KMS-11 (cell line): ENCODE measurements around the gene DPYSL3.

Experiments used
- H2AFZ ChIP-seq: fragments of 200-600 bp; sonication (generic); 2 replicates; pipeline ENCODE4 v1.6.1; 2016; ENCODE audit warnings: antibody characterized with exemption, mixed run types, low read depth
- H3K27ac ChIP-seq: fragments of 200-600 bp; sonication (generic); 2 replicates; pipeline ENCODE4 v1.6.1; 2016; ENCODE audit warnings: mild to moderate bottlenecking, mixed run types
- H3K27me3 ChIP-seq: fragments of 200-600 bp; sonication (generic); 2 replicates; pipeline ENCODE4 v1.6.1; 2017; ENCODE audit warnings: mild to moderate bottlenecking, low read depth, mixed run types, moderate library complexity; ENCODE audit not compliant: insufficient read depth
- H3K36me3 ChIP-seq: fragments of 200-600 bp; sonication (generic); 2 replicates; pipeline ENCODE4 v1.6.1; 2017; ENCODE audit warnings: mild to moderate bottlenecking, mixed run types; ENCODE audit not compliant: insufficient read depth
- H3K4me1 ChIP-seq: fragments of 200-600 bp; sonication (generic); 2 replicates; pipeline ENCODE4 v1.6.1; 2016; ENCODE audit warnings: mild to moderate bottlenecking, low read depth, mixed run types; ENCODE audit not compliant: poor library complexity, severe bottlenecking
- H3K4me2 ChIP-seq: fragments of 200-600 bp; sonication (generic); 2 replicates; pipeline ENCODE4 v1.7.0; 2016; ENCODE audit warnings: mild to moderate bottlenecking, mixed run types
- H3K4me3 ChIP-seq: fragments of 200-600 bp; sonication (generic); IDR thresholded peaks from 2 replicates; pipeline ENCODE4 v1.6.1; 2017; ENCODE audit warnings: low read depth, low read length, mixed read lengths; ENCODE audit not compliant: insufficient read depth
- H3K79me2 ChIP-seq: fragments of 200-600 bp; sonication (generic); 2 replicates; pipeline ENCODE4 v1.6.1; 2016; ENCODE audit warnings: low read depth, mixed run types; ENCODE audit not compliant: insufficient read depth
- H3K9ac ChIP-seq: fragments of 200-600 bp; sonication (generic); 2 replicates; pipeline ENCODE4 v1.6.1; 2016; ENCODE audit warnings: mild to moderate bottlenecking, mixed run types
- H4K20me1 ChIP-seq: fragments of 200-600 bp; sonication (generic); 2 replicates; pipeline ENCODE4 v1.6.1; 2016; ENCODE audit warnings: mild to moderate bottlenecking, mixed run types; ENCODE audit not compliant: insufficient read depth
- CTCF ChIP-seq: fragments of 200-600 bp; sonication (generic); conservative IDR thresholded peaks from 2 replicates; pipeline ENCODE4 v1.6.1; 2017; ENCODE audit warnings: low read depth, mild to moderate bottlenecking, antibody characterized with exemption, low read length, moderate library complexity, mixed read lengths

Gene DPYSL3

GRCh38 chr5:147344861-147345260, 165.0 kb downstream of the DPYSL3 start:
- Histone ChIP-seq H3K4me1 (no peaks in the 10 kb centered on the region), H3K4me2 (no peak overlapping the region), H3K27ac (no peak overlapping the region), H2AFZ (no peak overlapping the region), H3K9ac (no peak overlapping the region), H3K4me3 (no peak overlapping the region), H3K36me3 (no peaks in the 10 kb centered on the region), H3K27me3 (no peaks in the 10 kb centered on the region), H4K20me1 (no peaks in the 10 kb centered on the region), H3K79me2 (no peaks in the 10 kb centered on the region)
- TF ChIP-seq CTCF: no peak

- Histone ChIP-seq H4K20me1 (no peaks in the 10 kb centered on the region), H3K4me1 (no peaks in the 10 kb centered on the region), H3K4me2 (no peak overlapping the region), H3K27ac (no peak overlapping the region), H3K4me3 (no peak overlapping the region), H3K27me3 (no peaks in the 10 kb centered on the region), H2AFZ (no peak overlapping the region), H3K9ac (no peak overlapping the region), H3K79me2 (no peaks in the 10 kb centered on the region), H3K36me3 (no peaks in the 10 kb centered on the region)
- TF ChIP-seq CTCF: no peak
These were observed 168.5 kb downstream of the DPYSL3 start for GRCh38 chr5:147341345-147341744.

- H3K4me1 ChIP-seq: no peaks in the 10 kb centered on the region
- no peak overlapping the region for H3K27ac ChIP-seq
- H2AFZ ChIP-seq: no peak overlapping the region
- no peak for TF ChIP-seq CTCF
- no peaks in the 10 kb centered on the region for H4K20me1 ChIP-seq
- H3K27me3 ChIP-seq: no peaks in the 10 kb centered on the region
- H3K4me2 ChIP-seq: no peak overlapping the region
- no peak overlapping the region for H3K9ac ChIP-seq
- no peaks in the 10 kb centered on the region for H3K79me2 ChIP-seq
- no peak overlapping the region for H3K4me3 ChIP-seq
- no peaks in the 10 kb centered on the region for H3K36me3 ChIP-seq
These were observed 168.9 kb downstream of the DPYSL3 start for GRCh38 chr5:147340941-147341340.
